ENCODE data around the gene KCNIP4.

- no peak for TF ChIP-seq CTCF (IDR thresholded peaks at IDR 0.05; ENCODE audit: extremely low read depth in 1 of 2, insufficient read depth in 1 of 2, low read depth in 1 of 2, low read length in 2 of 2)
- no peak for TF ChIP-seq EZH2 (IDR thresholded peaks at IDR 0.05; ENCODE audit: borderline replicate concordance, low read depth, low read length, severe bottlenecking)
- no peak for TF ChIP-seq MAX (IDR thresholded peaks at IDR 0.05; ENCODE audit: insufficient read depth, insufficient read length)
- no peak for TF ChIP-seq POLR2AphosphoS5 (IDR thresholded peaks at IDR 0.05; ENCODE audit: insufficient read depth, low read depth, low read length)
Measured at GRCh38 chr4:20992002-20992401, 956.6 kb downstream of the KCNIP4 start.

Measured in endothelial cell of umbilical vein (primary cell).